Caco-2 (cell line): ENCODE results near the gene NEDD4L. TPM values are rescaled to one million over a fixed set of nuclear protein-coding genes. Genes with fewer than 3 reads are reported as not detected.

Experiments used
- BruUV-seq: library from RNA; stranded (reverse); fragments of 400-500 nt; replicated peaks from 2 replicates; lab custom pipeline; 2021; lab: Mats Ljungman, UMichigan
- CTCF ChIA-PET: fragments of 300-600 bp; sonication (Branson Sonifier 250); formaldehyde crosslinking; loops from one replicate; lab custom pipeline; 2022; ENCODE audit warnings: antibody characterized with exemption; lab: Charles Lee
- POLR2A ChIA-PET: fragments of 300-600 bp; sonication (Branson Sonifier 250); formaldehyde crosslinking; loops from one replicate; lab custom pipeline; 2022; ENCODE audit warnings: antibody characterized with exemption; lab: Charles Lee
- DNase-seq, 2 experiments: peaks; one replicate each; pipeline versions ENCODE4 v3.0.0 to v3.0.0-alpha.2; 2020 to 2022
- H3K27me3 ChIP-seq: replicated peaks from 2 replicates; pipeline ENCODE4 v1.6.0; 2011; ENCODE audit warnings: low read length; ENCODE audit not compliant: control insufficient read depth, insufficient read depth
- H3K36me3 ChIP-seq: 2 replicates; pipeline ENCODE4 v1.5.1; 2011; ENCODE audit warnings: low read length; ENCODE audit not compliant: control insufficient read depth, insufficient read depth
- H3K4me1 ChIP-seq: fragments of 250-450 bp; sonication (Bioruptor Pico); 2 replicates; pipeline ENCODE4 v1.5.1; 2020; ENCODE audit warnings: mild to moderate bottlenecking
- H3K4me3 ChIP-seq: 2 replicates; pipeline ENCODE4 v1.5.1; 2011; ENCODE audit warnings: low read depth, mild to moderate bottlenecking, control low read depth, low read length
- H3K9me3 ChIP-seq: fragments of 250-450 bp; sonication (Bioruptor Pico); 2 replicates; pipeline ENCODE4 v1.5.1; 2020; ENCODE audit warnings: mild to moderate bottlenecking, moderate library complexity
- H3K27ac Mint-ChIP-seq: one replicate; pipeline ENCODE4 v1.8.0; 2022; ENCODE audit warnings: mixed read lengths; ENCODE audit not compliant: unreplicated experiment
- H3K27me3 Mint-ChIP-seq: one replicate; pipeline ENCODE4 v1.8.0; 2022; ENCODE audit warnings: mixed read lengths; ENCODE audit not compliant: insufficient read depth, unreplicated experiment
- H3K36me3 Mint-ChIP-seq: one replicate; pipeline ENCODE4 v1.8.0; 2022; ENCODE audit warnings: mild to moderate bottlenecking, mixed read lengths; ENCODE audit not compliant: insufficient read depth, unreplicated experiment
- H3K4me1 Mint-ChIP-seq: one replicate; pipeline ENCODE4 v1.8.0; 2022; ENCODE audit warnings: low read depth, mixed read lengths; ENCODE audit not compliant: unreplicated experiment
- H3K4me3 Mint-ChIP-seq: one replicate; pipeline ENCODE4 v1.8.0; 2022; ENCODE audit warnings: mild to moderate bottlenecking, moderate library complexity, mixed read lengths; ENCODE audit not compliant: unreplicated experiment
- H3K9me3 Mint-ChIP-seq: one replicate; pipeline ENCODE4 v1.8.0; 2022; ENCODE audit warnings: mixed read lengths; ENCODE audit not compliant: unreplicated experiment
- CTCF ChIP-seq, 2 experiments: fragments of 200-600 bp in 1 of 2; IDR thresholded peaks; 1 replicate in 1 of 2; 2 replicates in 1 of 2; pipeline versions ENCODE4 v1.5.1 to v1.8.0; 2011 to 2022; ENCODE audit warnings: antibody characterized with exemption in 1 of 2, control low read depth in 1 of 2, inconsistent platforms in 1 of 2, low read depth in 1 of 2, low read length in 1 of 2, mild to moderate bottlenecking in 1 of 2, moderate library complexity in 1 of 2; ENCODE audit not compliant: insufficient read depth in 1 of 2, severe bottlenecking in 1 of 2, unreplicated experiment in 1 of 2
- intact Hi-C: fragments of 100-400 bp; cut with micrococcal nuclease; formaldehyde crosslinking; loops from one replicate; pipeline ENCODE4 v1.10.0; 2022; ENCODE audit not compliant: unreplicated experiment
- total RNA-seq: library from RNA; stranded (reverse); gene quantifications from 2 replicates; pipeline ENCODE4 v1.2.3, GENCODE V29; 2022

The NEDD4L gene
- total RNA-seq, 1 experiment from 2014 or later = 85.4 TPM

GRCh38 chr18:58077329-58077728, 33.3 kb downstream of the NEDD4L start:
- Mint-ChIP-seq H3K27ac (no peak overlapping the region), H3K4me3 (no peak overlapping the region), H3K36me3 (peaks cover 10% of the 10 kb centered on the region), H3K27me3 (no peaks in the 10 kb centered on the region), H3K9me3 (no peaks in the 10 kb centered on the region), H3K4me1 (peaks cover 19% of the 10 kb centered on the region)
- H3K4me3 ChIP-seq = no peak overlapping the region
- no peaks in the 10 kb centered on the region for H3K36me3 ChIP-seq
- ChIA-PET POLR2A (no interaction called here), CTCF (no interaction called here)
- H3K27me3 ChIP-seq = no peaks in the 10 kb centered on the region
- intact Hi-C loops = no loop called here
- TF ChIP-seq CTCF (IDR thresholded peaks at IDR 0.05; ENCODE audit: insufficient read depth in 1 of 2, low read depth in 1 of 2, low read length in 1 of 2, severe bottlenecking in 1 of 2, unreplicated experiment in 1 of 2) = no peak
- no peaks in the 10 kb centered on the region for H3K9me3 ChIP-seq
- no peaks in the 10 kb centered on the region for H3K4me1 ChIP-seq
- DNase-seq = no peak
- BruUV-seq = no TSS peak

GRCh38 chr18:58078889-58079573, 35.0 kb downstream of the NEDD4L start:
- Mint-ChIP-seq H3K27me3 (no peaks in the 10 kb centered on the region), H3K9me3 (no peaks in the 10 kb centered on the region), H3K36me3 (peaks cover 4% of the 10 kb centered on the region), H3K4me3 (no peak overlapping the region), H3K4me1 (peaks cover 19% of the 10 kb centered on the region), H3K27ac (peak overlapping the region; percentile 53)
- Histone ChIP-seq H3K36me3 (no peaks in the 10 kb centered on the region), H3K4me3 (no peak overlapping the region), H3K9me3 (no peaks in the 10 kb centered on the region), H3K27me3 (no peaks in the 10 kb centered on the region), H3K4me1 (no peaks in the 10 kb centered on the region)
- intact Hi-C loops = no loop called here
- no peak for DNase-seq
- no TSS peak for BruUV-seq
- CTCF ChIA-PET = no interaction called here
- POLR2A ChIA-PET = no interaction called here
- no peak for TF ChIP-seq CTCF (IDR thresholded peaks at IDR 0.05; ENCODE audit: insufficient read depth in 1 of 2, low read depth in 1 of 2, low read length in 1 of 2, severe bottlenecking in 1 of 2, unreplicated experiment in 1 of 2)

- CTCF ChIA-PET = interaction anchor here (0.7 kb wide), 1 partner anchor 41 kb away, joined by 5 read pairs; no protein-coding TSS in a partner anchor
- Histone ChIP-seq H3K4me1 (no peaks in the 10 kb centered on the region), H3K27me3 (no peaks in the 10 kb centered on the region), H3K36me3 (no peaks in the 10 kb centered on the region), H3K9me3 (no peaks in the 10 kb centered on the region), H3K4me3 (no peak overlapping the region)
- TF ChIP-seq CTCF (IDR thresholded peaks at IDR 0.05; ENCODE audit: insufficient read depth in 1 of 2, low read depth in 1 of 2, low read length in 1 of 2, severe bottlenecking in 1 of 2, unreplicated experiment in 1 of 2) = no peak
- no TSS peak for BruUV-seq
- H3K27me3 Mint-ChIP-seq = no peaks in the 10 kb centered on the region
- POLR2A ChIA-PET = interaction anchor here (0.6 kb wide), 1 partner anchor 25 kb away, joined by 3 read pairs; no protein-coding TSS in a partner anchor
- H3K36me3 Mint-ChIP-seq = peaks cover 10% of the 10 kb centered on the region
- H3K9me3 Mint-ChIP-seq = peaks cover 7% of the 10 kb centered on the region
- peak in 1 of 2 experiments; percentile 8 for DNase-seq
- intact Hi-C loops = no loop called here
- H3K4me3 Mint-ChIP-seq = no peak overlapping the region
- H3K4me1 Mint-ChIP-seq = peaks cover 19% of the 10 kb centered on the region
- peak overlapping the region; percentile 69 for H3K27ac Mint-ChIP-seq
Observed at GRCh38 chr18:58080451-58080850, 36.4 kb downstream of the NEDD4L start.
